Measurements from ENCODE around the gene ADARB2.

ADARB2 gene

DNA sequence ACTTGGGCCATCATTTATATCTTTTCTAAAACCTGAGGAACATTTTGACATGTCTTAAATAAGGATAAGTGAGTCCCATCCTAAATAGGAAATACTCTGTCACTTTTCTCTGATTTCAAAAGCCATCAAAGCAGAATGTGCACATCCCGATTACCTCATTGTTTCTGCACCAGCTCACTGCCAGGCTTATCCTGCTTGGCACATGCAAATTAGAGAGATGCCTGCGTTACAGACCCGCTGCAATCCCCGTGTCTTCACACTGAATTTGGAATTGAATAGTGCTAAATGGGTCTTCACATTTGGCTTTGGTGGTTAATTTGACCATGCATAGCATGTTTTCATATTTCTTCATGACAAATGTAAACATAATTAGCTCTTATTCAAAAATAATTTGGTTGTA lies 401.7 kb downstream of the ADARB2 start:
- CTCF ChIA-PET = no interaction called here

DNA sequence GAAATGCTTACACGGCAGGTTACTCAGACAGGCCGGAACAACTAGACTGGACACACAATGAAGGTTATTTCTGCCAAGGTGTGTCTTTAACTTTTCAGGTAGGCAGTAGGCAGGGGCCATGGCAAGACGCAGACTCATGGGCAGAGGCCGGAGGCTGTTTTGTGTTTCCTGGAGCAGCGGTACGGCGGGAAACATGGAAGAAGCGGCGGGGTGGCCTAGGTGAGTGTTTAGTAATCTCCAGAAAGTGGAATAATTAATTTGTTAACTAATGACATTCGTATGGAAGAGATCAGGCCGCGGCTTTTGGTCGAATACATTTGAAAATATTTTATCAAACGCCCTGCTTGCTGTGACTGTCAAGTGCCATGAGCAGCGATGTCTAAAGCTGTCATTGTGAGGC lies 403.3 kb downstream of the ADARB2 start:
- POLR2A ChIA-PET (ENCODE audit: low non-redundant PET) = no interaction called here
- TF ChIP-seq, protein P1, sequence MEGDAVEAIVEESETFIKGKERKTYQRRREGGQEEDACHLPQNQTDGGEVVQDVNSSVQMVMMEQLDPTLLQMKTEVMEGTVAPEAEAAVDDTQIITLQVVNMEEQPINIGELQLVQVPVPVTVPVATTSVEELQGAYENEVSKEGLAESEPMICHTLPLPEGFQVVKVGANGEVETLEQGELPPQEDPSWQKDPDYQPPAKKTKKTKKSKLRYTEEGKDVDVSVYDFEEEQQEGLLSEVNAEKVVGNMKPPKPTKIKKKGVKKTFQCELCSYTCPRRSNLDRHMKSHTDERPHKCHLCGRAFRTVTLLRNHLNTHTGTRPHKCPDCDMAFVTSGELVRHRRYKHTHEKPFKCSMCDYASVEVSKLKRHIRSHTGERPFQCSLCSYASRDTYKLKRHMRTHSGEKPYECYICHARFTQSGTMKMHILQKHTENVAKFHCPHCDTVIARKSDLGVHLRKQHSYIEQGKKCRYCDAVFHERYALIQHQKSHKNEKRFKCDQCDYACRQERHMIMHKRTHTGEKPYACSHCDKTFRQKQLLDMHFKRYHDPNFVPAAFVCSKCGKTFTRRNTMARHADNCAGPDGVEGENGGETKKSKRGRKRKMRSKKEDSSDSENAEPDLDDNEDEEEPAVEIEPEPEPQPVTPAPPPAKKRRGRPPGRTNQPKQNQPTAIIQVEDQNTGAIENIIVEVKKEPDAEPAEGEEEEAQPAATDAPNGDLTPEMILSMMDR (conservative IDR thresholded peaks at IDR 0.05; ENCODE audit: low read depth) = no peak
- CTCF ChIA-PET = no interaction called here
- H3K27ac ChIP-seq = no peak overlapping the region
- no peak for DNase-seq (ENCODE audit: low spot score)

More for the DNA sequence above, 401.7 kb downstream of the ADARB2 start:
- POLR2A ChIA-PET (ENCODE audit: low non-redundant PET) = no interaction called here
- H3K27ac ChIP-seq = no peak overlapping the region
- TF ChIP-seq, protein P1 (conservative IDR thresholded peaks at IDR 0.05; ENCODE audit: low read depth) = no peak
- DNase-seq (ENCODE audit: low spot score) = no peak

DNA sequence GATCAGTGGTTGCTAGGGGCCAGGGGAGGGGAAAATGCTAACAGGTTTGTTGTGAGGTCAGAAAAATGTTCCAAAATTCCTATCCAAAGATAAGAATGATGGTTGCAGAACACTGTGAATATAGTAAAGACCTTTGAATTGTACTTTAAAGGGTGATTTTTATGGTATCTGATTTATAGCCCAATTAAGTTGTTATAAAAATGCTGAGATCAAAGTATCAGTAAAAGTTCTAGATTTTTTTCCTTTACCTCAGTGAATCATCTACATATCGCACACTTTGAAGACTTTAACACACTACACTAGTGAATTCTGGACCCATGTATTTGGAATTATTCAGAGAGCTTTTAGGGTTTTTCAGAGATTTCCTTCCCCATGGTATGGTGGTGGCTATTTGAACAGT lies 405.8 kb downstream of the ADARB2 start:
- ChIA-PET POLR2A (ENCODE audit: low non-redundant PET) (no interaction called here), CTCF (no interaction called here)
- TF ChIP-seq, protein P1 (conservative IDR thresholded peaks at IDR 0.05; ENCODE audit: low read depth) = no peak
- no peak overlapping the region for H3K27ac ChIP-seq
- no peak for DNase-seq (ENCODE audit: low spot score)

DNA sequence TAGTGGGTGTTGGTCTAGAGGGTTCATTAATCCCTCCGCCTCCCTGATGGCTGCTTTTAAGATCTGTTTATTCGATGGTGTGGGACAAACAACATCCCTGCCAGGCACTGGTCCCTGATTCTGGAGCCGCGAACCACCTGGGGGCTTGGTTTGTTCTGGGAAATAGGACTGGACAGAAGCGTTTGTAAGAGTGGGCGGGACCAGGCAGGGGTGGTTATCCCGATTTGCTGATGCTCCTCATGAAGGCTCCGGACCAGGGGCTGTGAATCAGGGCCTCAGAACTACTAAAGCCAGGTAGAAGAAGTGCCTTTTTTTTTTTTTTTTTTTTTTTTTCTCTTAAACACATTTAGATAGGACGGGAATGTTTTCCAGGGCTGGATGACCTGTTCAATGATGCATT lies 407.7 kb downstream of the ADARB2 start:
- DNase-seq (ENCODE audit: low spot score) = no peak
- ChIA-PET CTCF (no interaction called here), POLR2A (ENCODE audit: low non-redundant PET) (no interaction called here)
- H3K27ac ChIP-seq = no peak overlapping the region
- TF ChIP-seq, protein P1 (conservative IDR thresholded peaks at IDR 0.05; ENCODE audit: low read depth) = no peak

DNA sequence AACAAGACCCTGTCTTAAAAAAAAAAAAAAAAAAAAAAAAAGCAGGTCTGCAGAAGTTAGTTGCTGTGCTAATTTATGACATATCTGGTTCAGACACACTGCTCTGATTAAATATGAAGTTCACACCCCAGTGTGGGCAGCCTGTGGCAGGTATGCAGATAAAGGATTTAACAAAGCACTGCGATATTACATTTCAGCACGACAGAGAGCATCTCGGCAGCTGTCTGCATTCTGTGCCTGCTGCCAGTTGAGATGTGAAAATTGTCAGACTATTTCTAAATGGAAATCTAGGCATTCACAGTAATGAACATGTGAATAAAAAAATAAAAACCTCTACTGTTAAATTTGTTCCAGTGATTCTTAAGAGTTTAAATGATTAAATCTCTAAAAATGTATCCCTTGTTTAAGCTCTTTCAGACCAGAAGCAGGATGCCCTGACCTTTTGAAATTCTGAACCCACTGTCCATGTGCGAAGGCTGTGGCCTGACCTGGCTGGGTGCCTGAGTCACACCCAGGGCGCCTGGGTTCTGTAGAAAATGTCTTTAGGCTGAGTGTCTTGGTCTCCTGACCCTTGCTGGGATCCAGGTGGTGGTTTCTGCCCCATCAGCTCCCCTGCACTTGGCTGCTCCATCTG lies 408.2 kb downstream of the ADARB2 start:
- no peak overlapping the region for H3K27ac ChIP-seq
- TF ChIP-seq, protein P1 (conservative IDR thresholded peaks at IDR 0.05; ENCODE audit: low read depth) = no peak
- ChIA-PET POLR2A (ENCODE audit: low non-redundant PET) (no interaction called here), CTCF (interaction anchor here (0.6 kb wide), 1 partner anchor 1223 kb away, joined by 3 read pairs; no protein-coding TSS in a partner anchor)
- DNase-seq (ENCODE audit: low spot score) = no peak

DNA sequence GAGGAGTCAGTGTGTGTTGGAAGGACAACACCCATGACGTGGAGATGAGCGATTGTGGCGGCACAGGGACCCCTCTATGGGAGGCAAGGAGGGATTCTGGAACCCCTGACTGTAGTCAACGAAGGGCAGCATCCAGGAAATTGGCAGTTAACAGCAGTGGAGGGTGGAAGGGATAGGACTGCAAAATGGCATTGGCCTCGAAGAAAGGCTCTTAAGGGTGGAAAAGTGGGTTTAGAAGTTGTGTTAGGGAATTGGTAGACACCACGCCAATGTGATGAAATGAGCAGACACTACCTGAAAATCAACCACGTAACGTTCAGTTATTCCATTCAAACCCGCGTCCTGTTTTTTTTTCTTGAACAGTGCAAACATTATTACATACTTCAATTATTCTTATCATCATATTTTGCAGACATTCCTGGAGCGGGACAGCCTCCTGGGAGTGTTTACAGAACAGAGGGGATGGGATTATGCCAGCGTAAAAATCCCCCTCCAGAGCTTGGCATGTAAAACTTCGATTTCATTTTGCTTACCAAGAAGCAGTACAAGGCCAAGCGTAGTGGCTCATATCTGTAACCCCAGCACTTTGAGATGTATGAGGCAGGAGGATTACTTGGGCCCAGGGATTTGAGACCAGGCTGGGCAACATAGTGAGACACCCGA lies 409.0 kb downstream of the ADARB2 start:
- TF ChIP-seq, protein P1 (conservative IDR thresholded peaks at IDR 0.05; ENCODE audit: low read depth) = no peak
- CTCF ChIA-PET = interaction anchor here (0.6 kb wide), 1 partner anchor 1222 kb away, joined by 3 read pairs; no protein-coding TSS in a partner anchor
- no peak overlapping the region for H3K27ac ChIP-seq
- POLR2A ChIA-PET (ENCODE audit: low non-redundant PET) = no interaction called here
- no peak for DNase-seq (ENCODE audit: low spot score)
